A673 (cell line): ENCODE results near the gene CNTLN.

Experiments
- EZH2 ChIP-seq: fragments of 200-600 bp; sonication (generic); IDR thresholded peaks from 2 replicates; pipeline ENCODE4 v1.6.1; 2017; ENCODE audit warnings: borderline replicate concordance, low read depth, mild to moderate bottlenecking, mixed read lengths, antibody characterized with exemption, low read length; ENCODE audit not compliant: poor library complexity, severe bottlenecking
- TF ChIP-seq, protein P1 (sequence below): fragments of 300-800, 200-600 bp; sonication (generic); conservative IDR thresholded peaks from 2 replicates; pipeline ENCODE4 v1.5.1; 2017; ENCODE audit warnings: low read depth, mild to moderate bottlenecking, antibody characterized with exemption, low read length, moderate library complexity, mixed read lengths

GRCh38 chr9:17117372-17117771 is 17.5 kb upstream of the CNTLN start:
- TF ChIP-seq, protein P1, sequence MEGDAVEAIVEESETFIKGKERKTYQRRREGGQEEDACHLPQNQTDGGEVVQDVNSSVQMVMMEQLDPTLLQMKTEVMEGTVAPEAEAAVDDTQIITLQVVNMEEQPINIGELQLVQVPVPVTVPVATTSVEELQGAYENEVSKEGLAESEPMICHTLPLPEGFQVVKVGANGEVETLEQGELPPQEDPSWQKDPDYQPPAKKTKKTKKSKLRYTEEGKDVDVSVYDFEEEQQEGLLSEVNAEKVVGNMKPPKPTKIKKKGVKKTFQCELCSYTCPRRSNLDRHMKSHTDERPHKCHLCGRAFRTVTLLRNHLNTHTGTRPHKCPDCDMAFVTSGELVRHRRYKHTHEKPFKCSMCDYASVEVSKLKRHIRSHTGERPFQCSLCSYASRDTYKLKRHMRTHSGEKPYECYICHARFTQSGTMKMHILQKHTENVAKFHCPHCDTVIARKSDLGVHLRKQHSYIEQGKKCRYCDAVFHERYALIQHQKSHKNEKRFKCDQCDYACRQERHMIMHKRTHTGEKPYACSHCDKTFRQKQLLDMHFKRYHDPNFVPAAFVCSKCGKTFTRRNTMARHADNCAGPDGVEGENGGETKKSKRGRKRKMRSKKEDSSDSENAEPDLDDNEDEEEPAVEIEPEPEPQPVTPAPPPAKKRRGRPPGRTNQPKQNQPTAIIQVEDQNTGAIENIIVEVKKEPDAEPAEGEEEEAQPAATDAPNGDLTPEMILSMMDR = no peak
- TF ChIP-seq EZH2 = no peak
